CD4-positive, alpha-beta T cell treated with Interferon alpha-2 for 1 hour (primary cell): ENCODE results near the gene DPYSL4.

Source experiments
- DNase-seq, 2 donors: peaks; one replicate each; pipeline ENCODE4 v3.0.0-alpha.2; 2020 to 2022

Gene DPYSL4

GRCh38 chr10:132150777-132151176, 36.0 kb upstream of the DPYSL4 start:
- no peak for DNase-seq

GRCh38 chr10:132151286-132151950, 35.3 kb upstream of the DPYSL4 start:
- no peak for DNase-seq

GRCh38 chr10:132151951-132152505, 34.7 kb upstream of the DPYSL4 start:
- DNase-seq, result no peak

- no peak for DNase-seq
Measured at GRCh38 chr10:132152896-132153580, 33.7 kb upstream of the DPYSL4 start.

- no peak for DNase-seq
Measured at GRCh38 chr10:132153616-132154217, 33.0 kb upstream of the DPYSL4 start.

DNA sequence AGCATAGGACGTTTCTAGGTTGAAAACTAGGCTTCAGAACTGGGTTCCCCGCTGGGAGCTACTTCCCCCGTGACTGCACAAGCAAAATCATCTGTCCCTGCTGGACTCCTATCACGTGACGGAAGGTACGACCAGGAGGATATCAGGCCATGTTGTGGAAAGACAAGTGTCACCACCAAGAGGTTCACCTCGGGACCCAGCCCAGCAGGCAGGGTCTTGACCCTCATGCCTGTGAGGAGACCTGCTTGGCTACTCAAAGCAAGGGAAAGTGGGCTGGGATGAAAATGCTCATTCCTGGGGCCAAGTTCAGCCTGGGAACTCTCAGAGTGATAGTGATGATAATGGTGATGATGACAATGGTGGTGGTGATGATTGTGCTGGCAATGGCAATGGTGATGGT, 32.3 kb upstream of the DPYSL4 start:
- no peak for DNase-seq

DNA sequence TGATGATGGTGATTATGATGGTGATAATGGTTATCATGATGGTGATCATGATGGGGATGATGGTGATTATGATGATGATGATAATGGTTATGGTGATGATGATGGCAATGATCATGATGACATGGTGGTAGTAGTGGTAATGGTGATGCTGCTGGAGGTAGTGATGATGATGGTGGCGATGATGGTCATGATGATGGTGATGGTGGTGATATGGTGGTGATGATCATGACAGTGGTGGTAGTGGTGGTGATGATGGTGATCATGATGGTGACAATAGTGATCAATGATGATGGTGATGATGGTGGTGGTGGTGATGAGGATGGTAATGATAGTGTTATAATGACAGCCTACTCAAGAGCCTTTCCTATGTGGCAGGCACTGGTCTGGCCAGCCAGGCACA, 31.8 kb upstream of the DPYSL4 start:
- DNase-seq, result no peak

GRCh38 chr10:132155723-132156381, 30.9 kb upstream of the DPYSL4 start:
- DNase-seq, result no peak

- no peak for DNase-seq
Measured at GRCh38 chr10:132156382-132156781, 30.4 kb upstream of the DPYSL4 start.

- no peak for DNase-seq
Measured at GRCh38 chr10:132157101-132157500, 29.6 kb upstream of the DPYSL4 start.

DNA sequence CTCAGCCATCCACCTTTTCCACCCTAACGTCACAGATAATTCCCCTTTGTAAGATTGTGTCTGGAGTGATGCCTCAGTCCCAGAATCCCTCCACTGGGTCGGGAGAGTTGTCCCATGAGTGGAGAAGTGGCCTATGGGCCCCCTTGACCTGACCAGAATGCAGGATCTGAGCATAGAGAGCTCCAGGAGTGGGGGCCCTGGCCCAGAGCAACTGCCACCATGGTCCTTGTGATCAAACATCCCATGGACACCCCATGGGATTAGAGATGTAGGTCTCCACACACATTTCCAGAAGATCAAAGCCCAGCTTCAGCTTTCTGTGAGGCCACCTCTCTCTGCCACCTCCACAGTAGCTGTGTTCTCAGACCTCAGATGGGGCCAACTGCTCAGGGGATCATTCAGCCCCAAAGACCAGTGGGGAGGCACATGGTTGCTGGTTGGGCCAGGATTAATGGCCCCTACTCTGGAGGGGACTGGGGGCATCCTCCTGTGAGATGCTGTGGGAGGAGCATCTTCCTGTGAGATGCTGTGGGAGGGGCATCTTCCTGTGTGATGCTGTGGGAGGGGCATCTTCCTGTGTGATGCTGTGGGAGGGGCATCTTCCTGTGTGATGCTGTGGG, 28.5 kb upstream of the DPYSL4 start:
- DNase-seq, result peak; percentile 36 to 72

GRCh38 chr10:132158823-132159222, 27.9 kb upstream of the DPYSL4 start:
- DNase-seq, result peak; percentile 29 to 77

GRCh38 chr10:132159302-132160230, 27.2 kb upstream of the DPYSL4 start:
- DNase-seq, result peak; percentile 27 to 80

DNA sequence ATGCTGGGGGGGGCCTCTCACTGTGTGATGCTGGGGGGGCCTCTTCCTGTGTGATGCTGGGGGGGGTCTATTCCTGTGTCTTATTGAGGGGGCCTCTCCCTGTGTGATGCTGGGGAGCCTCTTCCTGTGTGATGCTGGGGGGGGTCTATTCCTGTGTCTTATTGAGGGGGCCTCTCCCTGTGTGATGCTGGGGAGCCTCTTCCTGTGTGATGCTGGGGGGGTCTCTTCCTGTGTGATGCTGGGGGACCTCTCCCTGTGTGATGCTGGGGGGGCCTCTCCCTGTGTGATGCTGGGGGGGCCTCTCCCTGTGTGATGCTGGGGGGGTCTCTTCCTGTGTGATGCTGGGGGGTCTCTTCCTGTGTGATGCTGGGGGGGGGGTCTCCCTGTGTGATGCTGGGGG, 26.5 kb upstream of the DPYSL4 start:
- DNase-seq, result peak in 1 of 2 donors; percentile 59

DNA sequence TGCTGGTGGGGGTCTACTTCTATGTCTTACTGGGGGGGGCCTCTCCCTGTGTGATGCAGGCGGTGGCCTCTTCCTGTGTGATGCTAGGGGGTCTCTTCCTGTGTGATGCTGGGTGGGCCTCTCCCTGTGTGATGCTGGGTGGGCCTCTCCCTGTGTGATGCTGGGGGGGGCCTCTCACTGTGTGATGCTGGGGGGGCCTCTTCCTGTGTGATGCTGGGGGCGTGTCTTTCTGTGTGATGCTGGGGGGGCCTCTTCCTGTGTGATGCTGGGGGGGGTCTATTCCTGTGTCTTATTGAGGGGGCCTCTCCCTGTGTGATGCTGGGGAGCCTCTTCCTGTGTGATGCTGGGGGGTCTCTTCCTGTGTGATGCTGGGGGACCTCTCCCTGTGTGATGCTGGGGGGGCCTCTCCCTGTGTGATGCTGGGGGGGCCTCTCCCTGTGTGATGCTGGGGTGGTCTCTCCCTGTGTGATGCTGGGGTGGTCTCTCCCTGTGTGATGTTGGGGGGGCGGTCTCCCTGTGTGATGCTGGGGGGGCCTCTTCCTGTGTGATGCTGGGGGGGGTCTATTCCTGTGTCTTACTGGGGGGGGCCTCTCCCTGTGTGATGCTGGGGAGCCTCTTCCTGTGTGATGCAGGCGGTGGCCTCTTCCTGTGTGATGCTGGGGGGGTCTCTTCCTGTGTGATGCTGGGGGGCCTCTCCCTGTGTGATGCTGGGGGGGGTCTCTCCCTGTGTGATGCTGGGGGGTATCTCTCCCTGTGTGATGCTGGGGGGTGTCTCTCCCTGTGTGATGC, 25.7 kb upstream of the DPYSL4 start:
- DNase-seq, result peak; percentile 33 to 74

GRCh38 chr10:132162021-132162531, 24.7 kb upstream of the DPYSL4 start:
- DNase-seq, result peak in 1 of 2 donors; percentile 56

DNA sequence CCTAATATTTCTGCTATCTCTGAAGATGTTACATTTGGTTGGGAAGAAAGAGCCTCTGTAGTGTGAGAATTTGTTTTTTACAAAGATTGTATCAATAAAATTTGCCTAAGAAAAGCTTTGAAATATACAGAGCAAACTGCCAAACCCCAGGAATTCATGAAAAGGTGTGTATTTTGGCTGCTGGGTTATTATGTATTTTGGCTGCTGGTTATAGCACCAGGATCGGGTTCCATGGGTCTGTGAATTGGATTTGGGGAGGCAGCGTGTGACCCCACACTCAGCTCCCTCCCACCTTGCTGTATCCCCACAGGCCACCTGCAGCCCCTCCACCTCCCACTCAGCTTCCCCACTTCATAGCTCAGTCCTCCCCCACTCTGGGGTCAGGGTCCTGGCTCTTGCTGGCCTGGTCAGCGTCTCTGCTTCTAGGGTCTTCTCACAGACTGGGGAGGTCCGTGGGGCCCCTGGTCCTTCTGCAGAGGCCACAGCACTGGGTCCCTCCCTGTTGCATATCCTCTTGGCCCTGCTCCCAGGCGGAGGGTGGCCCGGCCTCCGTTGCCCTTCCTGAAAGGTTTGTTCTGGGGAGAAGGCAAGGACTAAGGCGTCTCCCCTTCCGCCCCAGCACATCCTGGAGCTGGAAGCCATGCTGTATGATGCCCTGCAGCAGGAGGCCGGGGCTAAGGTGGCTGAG, 24.0 kb upstream of the DPYSL4 start:
- no peak for DNase-seq

DNA sequence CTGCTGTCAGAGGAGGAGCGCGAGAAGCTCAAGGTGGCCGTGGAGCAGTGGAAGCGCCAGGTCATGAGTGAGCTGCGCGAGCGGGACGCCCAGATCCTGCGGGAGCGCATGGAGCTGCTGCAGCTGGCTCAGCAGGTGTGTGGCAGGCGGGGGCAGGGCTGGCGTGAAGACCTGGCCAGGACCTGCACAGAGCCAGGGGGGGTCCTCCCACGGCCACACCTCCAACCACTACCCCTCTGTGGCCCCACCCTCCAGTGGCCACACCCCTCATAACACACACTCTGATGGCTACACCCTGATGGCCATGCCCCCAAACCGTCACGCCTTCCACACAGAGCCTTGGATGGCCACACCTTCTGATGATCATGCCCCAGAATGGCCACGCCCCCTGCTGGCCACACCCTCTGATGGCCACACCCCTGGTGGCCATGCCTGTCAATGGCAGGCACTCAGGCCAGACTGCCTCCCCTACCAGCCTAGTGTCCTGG, 23.4 kb upstream of the DPYSL4 start:
- peak in 1 of 2 donors; percentile 73 for DNase-seq

DNA sequence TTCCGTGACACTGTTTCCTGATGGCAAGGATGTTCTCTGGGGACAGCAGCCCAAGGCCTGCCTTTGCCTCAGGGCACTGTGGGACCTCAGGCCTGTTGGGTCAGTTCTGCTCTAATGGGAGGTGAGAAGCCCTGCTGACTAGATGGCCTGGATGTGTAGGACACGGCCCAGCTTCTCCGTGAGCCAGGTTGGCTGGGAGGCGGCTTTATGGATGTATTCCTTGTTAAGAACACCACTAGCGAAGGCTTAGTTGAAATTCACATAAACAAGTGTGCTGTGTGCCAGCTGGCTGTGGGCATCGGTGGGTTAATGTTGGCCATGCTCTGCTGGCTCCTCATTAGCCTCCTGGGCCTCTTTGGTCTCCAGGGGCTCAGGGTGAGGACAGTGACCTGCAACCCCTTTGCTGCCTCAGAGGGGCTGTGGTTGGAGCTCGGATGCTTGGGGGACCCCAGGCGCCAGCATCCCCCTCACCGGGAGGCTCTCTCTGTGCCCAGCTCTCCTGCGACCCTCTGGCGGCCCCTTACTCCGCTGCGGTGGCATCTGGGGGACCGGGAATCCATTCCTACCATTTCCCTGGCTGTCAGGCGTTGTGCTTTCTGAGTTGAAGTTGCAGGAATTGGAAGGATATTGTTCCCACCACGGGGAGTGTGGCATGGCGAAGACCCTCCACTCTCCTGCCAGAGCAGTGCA, 22.8 kb upstream of the DPYSL4 start:
- DNase-seq, result no peak
